Activated gamma-delta T cell treated with Interleukin-2 at 50 U/mL for 16 hours (primary cell): ENCODE results near the gene SPECC1.
"Not testable (repeated sequence)": the region's sequence is repeated elsewhere in the genome, so short reads cannot be mapped to it uniquely, and the experiment has no call there.

Experiments
- DNase-seq: peaks from one replicate; pipeline ENCODE4 v3.0.0-alpha.2; 2020

SPECC1 gene

GRCh38 chr17:20073055-20073979, 64.2 kb downstream of the SPECC1 start:
- DNase-seq: peak; percentile 44

DNA sequence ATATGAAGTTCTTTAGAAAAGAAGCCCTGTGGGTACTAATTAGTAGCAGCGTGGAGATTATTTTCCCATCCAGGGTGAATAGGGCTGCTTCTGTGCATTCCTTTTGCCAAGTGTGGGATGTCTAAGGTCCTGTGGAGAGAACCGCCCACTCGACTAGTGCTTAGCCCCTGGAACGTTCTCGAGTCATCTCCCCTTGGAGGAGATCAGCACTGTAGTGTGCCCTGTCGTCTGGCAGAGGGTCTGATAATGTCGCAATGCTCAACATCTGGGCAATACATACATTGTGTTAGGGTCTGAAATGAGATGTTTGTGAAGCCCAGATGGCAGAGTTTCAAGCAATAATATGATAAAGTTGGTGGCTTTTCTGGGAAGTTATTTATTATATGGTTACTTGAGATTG, 64.8 kb downstream of the SPECC1 start:
- no peak for DNase-seq

- DNase-seq: no peak
Measured at GRCh38 chr17:20074489-20074888, 65.3 kb downstream of the SPECC1 start.

DNA sequence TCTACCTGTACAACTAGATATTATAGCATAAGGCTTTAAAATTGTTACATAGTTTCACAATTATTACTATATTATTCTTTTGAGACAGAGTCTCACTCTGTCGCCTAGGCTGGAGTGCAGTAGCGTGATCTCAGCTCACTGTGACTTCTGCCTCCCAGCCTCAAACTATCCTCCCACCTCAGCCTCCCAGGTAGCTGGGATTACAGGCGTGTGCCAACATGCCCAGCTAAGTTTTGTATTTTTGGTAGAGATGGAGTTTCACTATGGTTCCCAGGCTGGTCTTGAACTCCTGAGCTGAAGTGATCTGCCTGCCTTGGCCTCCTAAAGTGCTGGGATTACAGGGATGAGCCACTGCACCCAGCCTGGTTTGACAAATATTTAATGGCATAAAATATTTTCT, 67.0 kb downstream of the SPECC1 start:
- DNase-seq: not testable (repeated sequence)

DNA sequence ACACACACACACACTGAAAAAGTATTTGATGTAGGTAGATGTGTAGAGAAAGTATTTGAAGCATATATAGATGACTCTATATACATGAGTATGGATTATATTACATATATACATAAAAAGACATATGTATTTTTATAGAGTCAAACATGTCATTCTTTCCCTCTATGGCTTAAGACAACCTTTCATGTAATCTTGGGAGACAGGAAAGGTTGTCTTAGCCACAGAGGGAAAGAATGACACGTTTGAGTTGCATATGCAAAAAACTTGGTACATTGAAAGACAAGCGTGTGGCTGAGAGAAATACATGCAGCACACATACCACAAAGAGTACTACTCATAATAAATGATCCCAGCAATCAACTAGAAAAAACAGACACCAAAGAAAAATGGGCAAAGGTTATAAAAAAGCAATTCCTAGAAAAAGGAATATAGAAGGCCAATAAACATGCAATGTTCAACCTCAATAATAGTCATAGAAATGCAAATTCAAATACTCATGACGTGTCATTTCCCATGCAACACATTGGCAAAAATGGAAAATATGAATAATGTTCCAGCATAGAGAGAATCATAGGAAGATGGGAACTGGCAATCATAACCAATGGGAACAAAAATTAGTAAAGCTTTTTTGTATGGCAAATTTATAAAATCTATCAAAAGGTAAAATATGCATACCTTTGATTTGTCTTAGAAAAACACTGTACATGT, 69.0 kb downstream of the SPECC1 start:
- no peak for DNase-seq

DNA sequence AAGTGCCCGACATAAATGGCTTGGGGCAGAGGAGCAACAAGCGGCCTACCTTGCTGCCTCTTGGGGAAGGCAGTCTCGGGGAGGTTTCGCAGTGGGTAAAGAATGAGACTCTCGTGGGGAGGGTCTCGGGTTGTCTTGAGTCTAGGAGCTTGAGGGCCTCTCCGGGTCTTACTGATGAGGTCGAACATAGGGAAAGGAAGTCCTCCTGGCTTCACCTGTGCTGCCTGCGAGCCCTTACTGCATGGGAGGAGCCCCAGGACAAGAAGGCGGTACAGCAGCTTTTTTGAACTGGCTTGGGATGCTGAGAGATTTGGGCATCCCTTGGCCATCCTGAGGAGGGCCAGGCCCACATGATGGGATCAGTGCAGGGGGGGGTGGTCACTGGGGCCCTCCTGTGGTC, 71.4 kb downstream of the SPECC1 start:
- DNase-seq: no peak

DNA sequence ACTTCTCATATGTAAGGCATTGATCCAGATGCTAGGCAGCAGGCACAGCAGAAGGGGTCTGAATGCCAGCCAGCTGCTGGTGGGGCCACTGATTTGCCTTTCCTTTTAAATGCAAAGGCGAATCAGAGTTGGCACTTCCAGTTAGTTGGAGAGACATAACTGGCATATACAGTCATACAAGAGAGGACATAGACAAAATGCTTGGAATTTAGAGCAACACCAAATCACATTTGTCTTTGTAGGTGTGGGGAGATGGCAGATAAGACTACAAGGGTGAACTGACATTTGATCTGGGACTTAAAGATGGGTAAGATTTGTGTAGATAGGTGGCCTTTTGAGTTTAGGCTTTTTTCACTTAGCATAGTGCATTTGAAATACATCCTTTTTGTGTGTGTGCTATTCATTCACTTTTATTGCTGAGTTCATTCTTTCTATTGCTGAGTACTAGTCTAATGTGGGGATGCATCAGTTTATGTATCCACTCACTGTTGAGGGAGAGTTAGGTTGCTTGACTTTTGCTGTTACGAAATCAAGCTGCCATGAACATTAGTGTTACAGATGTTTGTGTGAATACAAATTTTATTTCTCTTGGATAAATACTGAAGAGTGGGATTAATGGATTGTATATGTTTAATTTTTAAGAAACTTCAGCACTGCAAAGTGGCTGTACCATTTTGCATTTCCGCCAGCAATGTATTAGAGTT, 74.1 kb downstream of the SPECC1 start:
- no peak for DNase-seq

DNA sequence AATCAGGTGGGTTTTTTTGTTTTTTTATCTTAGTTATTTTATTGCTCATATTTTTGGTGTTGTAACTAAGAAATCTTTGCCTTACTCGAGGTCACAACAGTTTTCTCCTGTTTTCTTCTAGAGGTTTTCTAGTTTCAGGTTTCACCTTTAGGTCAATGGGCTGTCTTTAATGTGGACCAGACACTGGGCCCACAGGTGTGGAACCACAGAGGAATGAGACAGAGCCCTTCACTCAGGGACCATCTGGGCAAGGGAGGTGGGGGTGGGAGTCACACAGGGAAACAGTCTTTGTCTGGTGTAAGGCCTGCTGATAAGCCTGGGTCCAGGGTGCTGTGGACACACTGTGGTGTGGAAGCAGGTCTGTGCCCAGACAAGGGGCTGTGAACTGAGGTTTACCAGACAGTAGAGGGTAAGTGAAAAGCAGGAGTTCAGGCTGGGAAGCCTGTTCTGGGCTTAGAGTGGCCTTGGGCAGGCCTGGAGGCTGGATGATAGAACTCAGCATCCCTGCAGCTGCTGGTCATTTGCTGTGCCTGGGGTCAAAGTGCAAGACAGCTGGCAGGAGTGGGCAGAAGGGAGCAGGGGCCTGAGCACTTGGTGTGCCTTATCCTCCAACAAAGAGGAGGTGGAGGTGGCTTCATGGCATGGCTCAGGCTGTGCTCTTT, 75.6 kb downstream of the SPECC1 start:
- DNase-seq: no peak

DNA sequence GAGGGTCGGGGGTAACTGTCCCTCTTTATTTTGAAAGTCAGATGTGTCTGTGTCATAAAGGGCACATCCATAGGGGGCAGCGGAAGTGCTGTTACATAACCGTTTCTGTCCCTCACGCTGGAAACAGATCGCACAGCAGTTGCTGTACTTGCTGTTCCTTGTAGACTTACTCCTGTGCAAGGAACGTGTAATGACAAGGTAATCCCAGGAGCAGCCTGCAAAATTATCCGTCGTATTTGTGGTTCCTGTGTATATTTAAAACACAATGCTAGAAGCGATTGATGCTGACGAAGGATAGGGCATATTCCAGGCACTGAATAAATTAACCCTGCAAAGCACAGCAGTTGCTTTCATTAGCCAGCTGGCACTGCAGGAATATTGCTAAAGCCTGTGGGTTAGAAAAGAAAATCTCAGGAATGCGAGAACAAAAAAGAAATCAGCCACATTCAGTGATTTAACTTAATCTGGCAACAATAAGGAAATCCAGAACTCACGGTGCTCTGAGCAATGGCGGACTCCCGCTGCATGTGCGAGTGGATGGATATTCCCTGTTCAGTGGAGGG, 76.2 kb downstream of the SPECC1 start:
- DNase-seq: no peak

DNA sequence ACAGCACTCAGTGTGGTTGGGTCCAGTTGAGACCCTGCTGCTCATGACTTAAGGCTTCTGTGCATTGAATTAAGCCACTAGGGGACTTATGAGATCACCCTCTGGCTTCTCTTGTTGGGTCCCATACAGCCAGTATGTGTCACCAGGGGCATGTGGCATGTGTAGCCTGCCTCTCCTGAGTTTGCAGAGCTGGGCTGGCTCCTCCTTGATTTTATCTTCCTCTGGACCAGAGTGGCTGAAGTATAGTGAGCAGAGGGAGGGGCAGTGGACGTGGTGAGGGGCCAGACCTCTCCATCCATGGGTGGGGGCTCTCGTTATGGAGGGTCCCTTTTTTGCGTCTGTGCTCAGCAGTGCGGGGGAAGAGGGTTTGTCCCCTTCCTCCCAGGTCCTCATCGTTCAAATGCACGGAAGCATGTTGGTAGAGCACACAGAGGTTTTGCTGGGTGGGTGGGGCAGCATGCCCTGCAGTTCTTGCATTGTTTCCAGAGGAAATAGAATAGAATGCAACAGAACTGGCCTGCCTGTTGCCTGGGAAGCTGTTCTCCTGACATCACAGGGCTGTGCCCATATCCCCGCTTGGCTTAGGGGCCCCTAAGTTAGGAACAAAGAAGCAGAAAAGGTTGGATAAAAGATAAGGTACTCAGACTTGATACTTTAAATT, 77.4 kb downstream of the SPECC1 start:
- DNase-seq: no peak

DNA sequence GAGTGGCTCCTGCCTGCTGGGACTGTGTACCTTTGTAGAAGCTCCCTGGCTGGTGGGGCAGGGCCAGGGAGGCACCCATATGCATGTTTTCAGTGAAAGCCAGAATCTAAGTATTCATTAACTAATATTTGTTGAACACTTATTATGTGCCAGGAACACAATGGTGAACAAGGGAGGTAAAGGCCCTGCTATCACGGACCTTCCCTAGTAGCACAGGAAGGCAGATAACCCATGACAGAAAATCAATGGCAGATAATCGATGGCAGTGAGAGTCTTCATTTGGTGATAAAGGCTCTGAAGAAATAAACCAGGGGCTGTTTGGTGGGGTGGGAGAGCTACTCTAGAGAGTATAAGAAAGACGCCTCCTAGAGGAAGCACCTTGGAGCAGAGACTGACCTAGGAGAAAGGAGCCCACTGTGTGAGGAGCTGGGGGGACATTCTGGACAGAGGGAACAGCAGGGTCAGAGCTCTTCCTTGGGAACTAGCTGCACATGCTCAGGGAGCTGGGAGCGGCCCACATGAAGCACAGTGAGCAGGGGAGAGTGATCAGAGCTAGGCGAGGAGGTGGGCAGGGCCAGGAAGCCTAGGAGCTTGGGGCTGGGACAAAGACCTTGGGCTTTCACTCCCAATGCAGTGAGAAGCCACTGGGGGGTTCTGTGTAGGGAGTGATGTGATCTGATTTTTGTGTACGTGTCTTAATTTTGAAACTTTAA, 78.5 kb downstream of the SPECC1 start:
- DNase-seq: no peak

GRCh38 chr17:20089756-20090547, 80.8 kb downstream of the SPECC1 start:
- no peak for DNase-seq

DNA sequence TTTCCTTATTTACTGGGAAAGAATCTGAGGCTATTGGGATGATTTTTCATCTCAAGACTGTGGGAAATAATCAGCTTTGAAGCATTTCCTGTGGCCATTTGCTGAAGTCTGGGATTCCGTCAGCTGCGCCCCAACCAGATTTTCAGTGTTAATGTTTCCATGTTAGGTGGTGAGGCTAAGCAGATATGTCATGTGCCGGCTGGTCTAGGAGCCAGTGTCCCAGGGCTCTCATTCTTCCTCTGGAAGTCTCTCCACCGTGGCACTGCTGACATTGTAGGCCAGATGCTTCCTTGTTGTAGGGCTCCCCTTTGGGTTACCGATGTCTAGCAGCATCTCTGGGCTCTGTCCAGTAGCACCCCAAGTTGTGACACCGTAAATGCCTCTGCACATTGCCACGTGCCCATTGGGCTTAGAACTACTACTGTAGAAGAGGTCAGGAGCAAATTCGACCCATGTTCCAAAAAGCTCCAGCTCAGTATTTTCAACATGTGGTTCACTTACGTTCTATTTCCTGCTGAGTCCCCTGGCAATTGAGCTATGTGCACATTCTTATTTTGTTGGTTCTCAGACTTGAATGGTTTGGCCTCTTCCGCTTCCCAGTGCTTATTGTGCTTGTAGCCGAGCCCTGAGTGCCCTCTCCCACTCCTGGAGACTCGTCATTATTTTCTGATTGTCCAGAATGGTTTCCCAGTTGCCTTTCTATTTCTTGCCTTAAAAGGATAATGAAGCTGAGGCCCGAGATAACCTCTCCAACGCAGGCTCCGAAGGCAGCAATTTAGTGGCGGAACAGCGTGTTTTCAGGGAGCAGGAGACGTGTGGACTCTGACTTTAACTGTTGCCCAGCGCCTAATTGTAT, 82.2 kb downstream of the SPECC1 start:
- no peak for DNase-seq

DNA sequence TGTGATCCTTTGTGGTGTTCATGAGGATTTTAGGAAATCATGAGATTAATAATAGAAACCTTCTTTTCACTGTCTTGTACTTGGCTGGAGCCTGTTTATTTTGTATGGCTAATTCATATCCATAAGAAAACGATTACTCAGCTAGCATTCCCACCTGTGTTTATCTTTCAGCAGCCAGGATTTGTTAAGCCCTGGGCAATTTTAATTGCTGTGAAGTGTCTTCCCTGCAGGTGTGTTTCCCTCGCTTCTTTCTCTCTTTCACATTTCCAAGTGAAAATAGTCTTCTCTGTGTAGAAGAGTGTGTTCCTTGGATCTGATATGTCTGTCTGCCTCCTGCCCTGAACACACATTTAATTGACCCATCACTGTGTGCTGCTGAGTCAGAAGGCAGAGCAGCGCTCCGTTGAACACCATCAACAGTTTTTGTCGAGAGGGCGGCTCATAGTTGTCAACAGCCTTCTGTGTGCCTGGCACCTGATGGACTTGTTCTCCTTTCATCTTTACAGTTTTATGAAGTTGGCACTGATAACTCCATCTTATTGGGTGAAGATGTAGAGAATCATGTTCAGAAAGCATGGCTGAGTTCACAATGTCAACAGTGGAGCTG, 83.2 kb downstream of the SPECC1 start:
- no peak for DNase-seq

GRCh38 chr17:20092973-20093626, 83.9 kb downstream of the SPECC1 start:
- no peak for DNase-seq

DNA sequence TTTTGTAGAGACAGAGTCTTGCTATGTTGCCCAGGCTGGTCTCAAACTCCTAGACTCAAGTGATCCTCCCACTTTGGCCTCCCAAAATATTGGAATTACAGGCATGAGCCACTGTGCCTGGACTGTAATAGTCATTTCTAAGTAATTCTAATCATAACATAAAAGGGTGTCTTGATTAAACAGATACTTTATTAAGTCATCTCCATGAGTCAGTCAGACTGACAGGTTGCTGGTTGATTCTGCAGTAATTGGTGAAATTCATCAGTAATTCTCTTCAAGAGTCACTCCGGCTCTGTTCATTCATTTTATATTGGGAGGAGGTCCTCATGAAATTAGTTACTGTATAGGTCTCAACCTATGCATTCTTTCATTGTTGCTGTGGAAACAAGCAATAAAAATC, 85.6 kb downstream of the SPECC1 start:
- no peak for DNase-seq

GRCh38 chr17:20095336-20096080, 86.3 kb downstream of the SPECC1 start:
- no peak for DNase-seq

DNA sequence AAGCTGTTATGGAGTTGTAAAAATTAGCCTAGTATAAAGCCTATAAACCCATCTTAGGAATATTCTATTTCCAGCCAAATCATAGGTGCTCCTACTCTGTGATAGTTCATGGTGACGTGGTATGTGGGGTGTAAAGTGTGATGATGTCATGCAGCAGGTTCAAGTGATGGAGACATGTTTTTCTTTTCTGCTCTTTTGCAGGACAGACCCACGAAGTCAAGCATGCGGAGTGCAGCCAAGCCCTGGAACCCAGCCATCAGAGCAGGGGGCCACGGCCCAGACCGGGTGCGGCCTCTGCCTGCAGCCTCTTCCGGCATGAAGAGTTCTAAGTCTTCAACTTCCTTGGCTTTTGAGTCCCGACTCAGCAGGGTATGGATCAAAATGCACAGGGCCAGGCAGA, 87.3 kb downstream of the SPECC1 start:
- DNase-seq: no peak
